ENCODE results near the gene ERCC3. TPM values are rescaled to one million over a fixed set of nuclear protein-coding genes. Genes with fewer than 3 reads are reported as not detected.

The ERCC3 gene
- total and polyA plus RNA-seq, 2 of the 13 experiments (the other 11 are each of a cell fraction or from before 2014, with no cell fraction given) = 49.7 to 64.6 TPM

DNA sequence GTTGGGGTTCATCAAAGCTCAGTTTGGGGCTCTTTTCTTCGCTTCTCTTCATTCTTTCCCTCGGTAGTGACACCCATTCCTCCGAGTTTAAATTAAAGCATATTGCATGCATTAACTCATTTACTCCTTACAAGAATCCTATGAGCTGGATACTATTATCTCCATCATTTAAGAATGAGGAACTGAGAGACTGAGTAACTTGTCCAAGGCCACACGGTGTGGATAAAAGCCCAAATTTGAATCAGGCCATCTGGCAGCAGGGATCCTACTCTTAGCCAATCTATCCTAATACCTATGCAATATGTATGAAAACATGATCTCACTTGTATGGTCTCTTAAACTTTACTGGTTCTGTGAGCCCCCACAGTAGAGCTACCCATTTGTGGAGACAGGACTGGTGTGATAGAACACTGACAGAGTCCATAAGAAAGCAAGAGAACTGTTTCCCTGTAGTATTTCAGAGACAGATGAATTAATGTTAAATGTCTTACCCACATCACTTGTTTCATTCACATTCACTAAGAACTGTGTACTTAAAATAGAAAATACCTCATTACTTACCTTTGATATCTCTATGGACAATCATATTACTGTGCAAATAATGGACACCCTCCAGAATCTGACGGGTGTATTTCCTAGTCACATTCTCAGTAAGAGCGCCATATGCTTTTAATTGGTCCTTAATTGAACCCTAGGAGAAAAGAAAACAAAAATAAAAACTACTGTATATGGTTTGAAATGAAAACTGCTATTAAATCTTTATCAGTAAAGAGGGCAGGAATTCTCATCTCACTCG lies 20.4 kb upstream of the ERCC3 start:
- no peaks in the 10 kb centered on the region for H3K27me3 ChIP-seq (ENCODE audit: control insufficient read depth in 1 of 2, insufficient read depth in 2 of 2, low read length in 2 of 2)
- no peaks in the 10 kb centered on the region for H3K79me2 ChIP-seq (ENCODE audit: insufficient read depth, low read length)
- in situ Hi-C loops (cut with HindIII; ENCODE audit: extremely low pct_ligation_motif_present, low pct_unique_long_range_greater_than_20kb) (no loop called here), intact Hi-C loops (cut with micrococcal nuclease; ENCODE audit: unreplicated experiment) (no loop called here)
- CTCF ChIA-PET (ENCODE audit: low intra/inter-chr PET ratio, low total read pairs) = no interaction called here
- no peak overlapping the region for H3K4me3 ChIP-seq (replicated peaks in 1 of 3; ENCODE audit: insufficient read depth in 1 of 3, low read depth in 2 of 3, low read length in 3 of 3)
- no peak overlapping the region for H3K4me2 ChIP-seq (ENCODE audit: low read depth, low read length)
- no TSS peak for BruUV-seq (replicated peaks)
- H2AFZ ChIP-seq (ENCODE audit: low read length) = no peak overlapping the region
- 97% methylated on average over 7 of the region's 7 CpGs for WGBS (ENCODE audit: low lambda C conversion rate)
- TF ChIP-seq AHR (CRISPR knock-in tag; IDR thresholded peaks at IDR 0.05) (no peak), HCFC1 (IDR thresholded peaks at IDR 0.05; ENCODE audit: low read depth, low read length) (no peak), ZNF232 (CRISPR knock-in tag; IDR thresholded peaks at IDR 0.05; ENCODE audit: borderline replicate concordance) (no peak)
- TF ChIP-seq, protein P1, sequence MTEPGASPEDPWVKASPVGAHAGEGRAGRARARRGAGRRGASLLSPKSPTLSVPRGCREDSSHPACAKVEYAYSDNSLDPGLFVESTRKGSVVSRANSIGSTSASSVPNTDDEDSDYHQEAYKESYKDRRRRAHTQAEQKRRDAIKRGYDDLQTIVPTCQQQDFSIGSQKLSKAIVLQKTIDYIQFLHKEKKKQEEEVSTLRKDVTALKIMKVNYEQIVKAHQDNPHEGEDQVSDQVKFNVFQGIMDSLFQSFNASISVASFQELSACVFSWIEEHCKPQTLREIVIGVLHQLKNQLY (CRISPR knock-in tag; IDR thresholded peaks at IDR 0.05) = no peak
- TF ChIP-seq, protein P2, sequence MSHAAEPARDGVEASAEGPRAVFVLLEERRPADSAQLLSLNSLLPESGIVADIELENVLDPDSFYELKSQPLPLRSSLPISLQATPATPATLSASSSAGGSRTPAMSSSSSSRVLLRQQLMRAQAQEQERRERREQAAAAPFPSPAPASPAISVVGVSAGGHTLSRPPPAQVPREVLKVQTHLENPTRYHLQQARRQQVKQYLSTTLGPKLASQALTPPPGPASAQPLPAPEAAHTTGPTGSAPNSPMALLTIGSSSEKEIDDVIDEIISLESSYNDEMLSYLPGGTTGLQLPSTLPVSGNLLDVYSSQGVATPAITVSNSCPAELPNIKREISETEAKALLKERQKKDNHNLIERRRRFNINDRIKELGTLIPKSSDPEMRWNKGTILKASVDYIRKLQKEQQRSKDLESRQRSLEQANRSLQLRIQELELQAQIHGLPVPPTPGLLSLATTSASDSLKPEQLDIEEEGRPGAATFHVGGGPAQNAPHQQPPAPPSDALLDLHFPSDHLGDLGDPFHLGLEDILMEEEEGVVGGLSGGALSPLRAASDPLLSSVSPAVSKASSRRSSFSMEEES (CRISPR knock-in tag; IDR thresholded peaks at IDR 0.05) = no peak
- H4K20me1 ChIP-seq (ENCODE audit: insufficient read depth, low read length) = no peaks in the 10 kb centered on the region
- ATAC-seq = no peak
- H3K27ac ChIP-seq (ENCODE audit: extremely low read length, insufficient read depth, low read length) = no peak overlapping the region
- FAIRE-seq = no peak
- peaks cover 13% of the 10 kb centered on the region for H3K4me1 ChIP-seq (ENCODE audit: insufficient read depth, low read length)
- no peaks in the 10 kb centered on the region for H3K9me3 ChIP-seq (ENCODE audit: low read length)
- H3K36me3 ChIP-seq (replicated peaks in 1 of 2; ENCODE audit: control insufficient read depth in 1 of 2, insufficient read depth in 2 of 2, low read length in 2 of 2) = peaks cover 37 to 88% of the 10 kb centered on the region in 2 experiments
- DNase-seq (ENCODE audit: low spot score) = no peak
- POLR2A ChIA-PET = interaction anchor here (2.0 kb wide), 1 partner anchor 20 kb away, joined by 6 read pairs; the partner anchor contains the start of gene ERCC3
- no peak overlapping the region for H3K9ac ChIP-seq (ENCODE audit: insufficient read depth, low read depth, low read length)

DNA sequence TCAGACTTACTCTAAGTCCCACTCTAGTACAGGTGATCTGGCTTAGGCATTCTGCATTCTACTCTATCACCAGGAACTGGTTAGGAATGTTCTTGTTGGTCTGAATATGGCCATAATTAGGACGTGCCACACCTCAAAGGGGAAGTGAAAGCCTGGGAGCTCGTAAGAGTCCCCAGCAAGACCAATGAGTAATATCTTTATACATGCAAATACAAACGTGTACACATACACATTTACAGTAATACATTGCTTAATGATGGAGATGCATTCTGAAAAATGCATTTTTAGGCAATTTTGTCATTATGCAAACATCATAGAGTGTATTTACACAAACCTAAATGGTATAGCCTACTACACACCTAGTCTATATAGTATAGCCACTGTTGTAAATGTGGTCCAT lies 19.5 kb upstream of the ERCC3 start:
- WGBS (ENCODE audit: low lambda C conversion rate) = 92% methylated on average over 3 of the region's 3 CpGs
- POLR2A ChIA-PET = interaction anchor here (2.0 kb wide), 1 partner anchor 19 kb away, joined by 6 read pairs; the partner anchor contains the start of gene ERCC3
- CTCF ChIA-PET (ENCODE audit: low intra/inter-chr PET ratio, low total read pairs) = no interaction called here
- TF ChIP-seq ZFY (CRISPR knock-in tag; IDR thresholded peaks at IDR 0.05) (no peak), HOXA9 (CRISPR knock-in tag; IDR thresholded peaks at IDR 0.05; ENCODE audit: borderline replicate concordance) (no peak), ZZZ3 (CRISPR knock-in tag; IDR thresholded peaks at IDR 0.05; ENCODE audit: borderline replicate concordance) (no peak), ZBTB20 (CRISPR knock-in tag; IDR thresholded peaks at IDR 0.05; ENCODE audit: borderline replicate concordance, low read depth) (no peak)
- TF ChIP-seq, protein P3, sequence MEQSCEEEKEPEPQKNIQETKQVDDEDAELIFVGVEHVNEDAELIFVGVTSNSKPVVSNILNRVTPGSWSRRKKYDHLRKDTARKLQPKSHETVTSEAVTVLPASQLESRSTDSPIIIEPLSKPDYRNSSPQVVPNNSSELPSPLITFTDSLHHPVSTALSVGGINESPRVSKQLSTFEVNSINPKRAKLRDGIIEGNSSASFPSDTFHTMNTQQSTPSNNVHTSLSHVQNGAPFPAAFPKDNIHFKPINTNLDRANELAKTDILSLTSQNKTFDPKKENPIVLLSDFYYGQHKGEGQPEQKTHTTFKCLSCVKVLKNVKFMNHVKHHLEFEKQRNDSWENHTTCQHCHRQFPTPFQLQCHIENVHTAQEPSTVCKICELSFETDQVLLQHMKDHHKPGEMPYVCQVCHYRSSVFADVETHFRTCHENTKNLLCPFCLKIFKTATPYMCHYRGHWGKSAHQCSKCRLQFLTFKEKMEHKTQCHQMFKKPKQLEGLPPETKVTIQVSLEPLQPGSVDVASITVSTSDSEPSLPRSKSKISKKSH (CRISPR knock-in tag; IDR thresholded peaks at IDR 0.05; ENCODE audit: borderline replicate concordance) = no peak
- TF ChIP-seq, protein P4, sequence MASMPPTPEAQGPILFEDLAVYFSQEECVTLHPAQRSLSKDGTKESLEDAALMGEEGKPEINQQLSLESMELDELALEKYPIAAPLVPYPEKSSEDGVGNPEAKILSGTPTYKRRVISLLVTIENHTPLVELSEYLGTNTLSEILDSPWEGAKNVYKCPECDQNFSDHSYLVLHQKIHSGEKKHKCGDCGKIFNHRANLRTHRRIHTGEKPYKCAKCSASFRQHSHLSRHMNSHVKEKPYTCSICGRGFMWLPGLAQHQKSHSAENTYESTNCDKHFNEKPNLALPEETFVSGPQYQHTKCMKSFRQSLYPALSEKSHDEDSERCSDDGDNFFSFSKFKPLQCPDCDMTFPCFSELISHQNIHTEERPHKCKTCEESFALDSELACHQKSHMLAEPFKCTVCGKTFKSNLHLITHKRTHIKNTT (CRISPR knock-in tag; IDR thresholded peaks at IDR 0.05) = no peak

More for the DNA sequence above, 19.5 kb upstream of the ERCC3 start:
- H3K36me3 ChIP-seq (replicated peaks in 1 of 2; ENCODE audit: control insufficient read depth in 1 of 2, insufficient read depth in 2 of 2, low read length in 2 of 2) = peaks cover 31 to 85% of the 10 kb centered on the region in 2 experiments
- FAIRE-seq (no peak), ATAC-seq (no peak), DNase-seq (ENCODE audit: low spot score) (no peak)
- intact Hi-C loops (cut with micrococcal nuclease; ENCODE audit: unreplicated experiment) (no loop called here), in situ Hi-C loops (cut with HindIII; ENCODE audit: extremely low pct_ligation_motif_present, low pct_unique_long_range_greater_than_20kb) (no loop called here)
- no peaks in the 10 kb centered on the region for H4K20me1 ChIP-seq (ENCODE audit: insufficient read depth, low read length)
- BruUV-seq (replicated peaks) = no TSS peak
- H3K79me2 ChIP-seq (ENCODE audit: insufficient read depth, low read length) = no peaks in the 10 kb centered on the region
- H3K27ac ChIP-seq (ENCODE audit: extremely low read length, insufficient read depth, low read length) = no peak overlapping the region
- no peak overlapping the region for H3K4me3 ChIP-seq (replicated peaks in 1 of 3; ENCODE audit: insufficient read depth in 1 of 3, low read depth in 2 of 3, low read length in 3 of 3)
- H3K27me3 ChIP-seq (ENCODE audit: control insufficient read depth in 1 of 2, insufficient read depth in 2 of 2, low read length in 2 of 2) = no peaks in the 10 kb centered on the region
- H3K9me3 ChIP-seq (ENCODE audit: low read length) = no peaks in the 10 kb centered on the region
- H2AFZ ChIP-seq (ENCODE audit: low read length) = no peak overlapping the region
- H3K9ac ChIP-seq (ENCODE audit: insufficient read depth, low read depth, low read length) = no peak overlapping the region
- no peak overlapping the region for H3K4me2 ChIP-seq (ENCODE audit: low read depth, low read length)
- peaks cover 13% of the 10 kb centered on the region for H3K4me1 ChIP-seq (ENCODE audit: insufficient read depth, low read length)
